ENCODE data around the gene NEDD4L. TPM values are rescaled to one million over a fixed set of nuclear protein-coding genes. Genes with fewer than 3 reads are reported as not detected.

NEDD4L gene
- total RNA-seq, 4 donors from 2014 or later = 44.0 to 104 (median 59.6) TPM

- no peaks in the 10 kb centered on the region for H3K4me1 ChIP-seq
- no peaks in the 10 kb centered on the region for H3K27me3 ChIP-seq
- WGBS = 68% methylated on average over 2 of the region's 2 CpGs
- DNase-seq (ENCODE audit: low spot score in 2 of 2) = no peak
- TF ChIP-seq POLR2AphosphoS5 (IDR thresholded peaks at IDR 0.05) (no peak), EP300 (IDR thresholded peaks at IDR 0.05) (no peak), POLR2A (IDR thresholded peaks at IDR 0.05) (no peak), CTCF (IDR thresholded peaks at IDR 0.05) (no peak)
- H3K9me3 ChIP-seq = no peaks in the 10 kb centered on the region
- H3K36me3 ChIP-seq = no peaks in the 10 kb centered on the region
- H3K27ac ChIP-seq = no peak overlapping the region
- no peak overlapping the region for H3K4me3 ChIP-seq
These were observed 51.6 kb downstream of the NEDD4L start for GRCh38 chr18:58095655-58096054.

GRCh38 chr18:58096658-58097057 lies 52.6 kb downstream of the NEDD4L start:
- 75% methylated on average over 1 of the region's 1 CpG for WGBS
- no peak overlapping the region for H3K4me3 ChIP-seq
- H3K4me1 ChIP-seq = no peaks in the 10 kb centered on the region
- no peaks in the 10 kb centered on the region for H3K9me3 ChIP-seq
- no peak overlapping the region for H3K27ac ChIP-seq
- H3K27me3 ChIP-seq = no peaks in the 10 kb centered on the region
- H3K36me3 ChIP-seq = no peaks in the 10 kb centered on the region
- no peak for DNase-seq (ENCODE audit: low spot score in 2 of 2)
- no peak for TF ChIP-seq POLR2AphosphoS5 (IDR thresholded peaks at IDR 0.05)
- no peak for TF ChIP-seq POLR2A (IDR thresholded peaks at IDR 0.05)
- TF ChIP-seq EP300 (IDR thresholded peaks at IDR 0.05) = no peak
- no peak for TF ChIP-seq CTCF (IDR thresholded peaks at IDR 0.05)

- Histone ChIP-seq H3K27me3 (no peaks in the 10 kb centered on the region), H3K4me3 (no peak overlapping the region), H3K4me1 (no peaks in the 10 kb centered on the region), H3K27ac (no peak overlapping the region), H3K9me3 (no peaks in the 10 kb centered on the region), H3K36me3 (no peaks in the 10 kb centered on the region)
- 59% methylated on average over 8 of the region's 8 CpGs for WGBS
- DNase-seq (ENCODE audit: low spot score in 2 of 2) = no peak
- TF ChIP-seq POLR2A (IDR thresholded peaks at IDR 0.05) (no peak), CTCF (IDR thresholded peaks at IDR 0.05) (no peak), EP300 (IDR thresholded peaks at IDR 0.05) (no peak), POLR2AphosphoS5 (IDR thresholded peaks at IDR 0.05) (no peak)
These were observed 53.3 kb downstream of the NEDD4L start for GRCh38 chr18:58097121-58097906.

GRCh38 chr18:58097907-58098166 lies 53.8 kb downstream of the NEDD4L start:
- WGBS = 97% methylated on average over 5 of the region's 5 CpGs
- Histone ChIP-seq H3K36me3 (no peaks in the 10 kb centered on the region), H3K9me3 (no peaks in the 10 kb centered on the region), H3K4me3 (no peak overlapping the region), H3K27me3 (no peaks in the 10 kb centered on the region), H3K4me1 (no peaks in the 10 kb centered on the region), H3K27ac (no peak overlapping the region)
- TF ChIP-seq POLR2A (IDR thresholded peaks at IDR 0.05) = no peak
- TF ChIP-seq CTCF (IDR thresholded peaks at IDR 0.05) = no peak
- TF ChIP-seq EP300 (IDR thresholded peaks at IDR 0.05) = no peak
- TF ChIP-seq POLR2AphosphoS5 (IDR thresholded peaks at IDR 0.05) = no peak
- DNase-seq (ENCODE audit: low spot score in 2 of 2) = no peak

- no peaks in the 10 kb centered on the region for H3K4me1 ChIP-seq
- H3K36me3 ChIP-seq = no peaks in the 10 kb centered on the region
- no peak overlapping the region for H3K4me3 ChIP-seq
- H3K27ac ChIP-seq = no peak overlapping the region
- WGBS = 78% methylated on average over 3 of the region's 3 CpGs
- no peak for DNase-seq (ENCODE audit: low spot score in 2 of 2)
- TF ChIP-seq EP300 (IDR thresholded peaks at IDR 0.05) (no peak), CTCF (IDR thresholded peaks at IDR 0.05) (no peak), POLR2AphosphoS5 (IDR thresholded peaks at IDR 0.05) (no peak), POLR2A (IDR thresholded peaks at IDR 0.05) (no peak)
- no peaks in the 10 kb centered on the region for H3K9me3 ChIP-seq
- H3K27me3 ChIP-seq = no peaks in the 10 kb centered on the region
These were observed 54.7 kb downstream of the NEDD4L start for GRCh38 chr18:58098706-58099105.
